Measurements from ENCODE around the gene TGIF2. TPM values are rescaled to one million over a fixed set of nuclear protein-coding genes. Genes with fewer than 3 reads are reported as not detected.
A peak's percentile ranks its signal among the peaks of the same experiment; 100 is the strongest.

The TGIF2 gene
- total and polyA plus RNA-seq, 9 of the 15 experiments (the other 6 are each of a cell fraction or from before 2014, with no cell fraction given): 6.8 to 27.8 (median 15.7) TPM

DNA sequence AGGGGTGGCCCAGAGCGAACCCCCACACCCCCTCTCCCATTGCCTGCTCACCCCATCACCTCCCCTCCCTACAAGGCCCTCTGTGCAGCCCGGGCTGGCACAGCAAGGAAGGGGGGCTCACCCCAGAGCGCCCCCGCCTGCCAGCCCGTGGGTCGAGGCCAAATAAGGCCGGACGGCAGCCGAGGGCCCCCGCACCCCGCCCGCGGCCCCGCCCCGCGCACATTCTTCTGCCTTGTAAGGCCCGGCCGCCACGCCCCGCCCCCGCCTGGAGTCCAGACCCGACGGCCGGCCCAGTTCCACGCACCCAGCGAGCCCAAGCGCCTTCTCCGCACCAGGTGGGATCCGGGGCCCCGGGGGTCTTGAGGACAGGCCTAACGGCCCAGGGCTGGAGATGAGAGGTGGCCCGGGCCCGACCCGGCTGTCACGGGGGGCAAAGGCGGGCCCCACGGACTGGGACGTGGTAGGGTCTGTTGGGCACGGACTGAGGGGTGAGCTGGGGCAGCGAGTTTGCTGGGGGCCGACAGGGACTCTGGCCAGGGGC, 32.1 kb upstream of the TGIF2 start, which contains the start of gene MYL9 (continued):
- TF ChIP-seq, protein P1, sequence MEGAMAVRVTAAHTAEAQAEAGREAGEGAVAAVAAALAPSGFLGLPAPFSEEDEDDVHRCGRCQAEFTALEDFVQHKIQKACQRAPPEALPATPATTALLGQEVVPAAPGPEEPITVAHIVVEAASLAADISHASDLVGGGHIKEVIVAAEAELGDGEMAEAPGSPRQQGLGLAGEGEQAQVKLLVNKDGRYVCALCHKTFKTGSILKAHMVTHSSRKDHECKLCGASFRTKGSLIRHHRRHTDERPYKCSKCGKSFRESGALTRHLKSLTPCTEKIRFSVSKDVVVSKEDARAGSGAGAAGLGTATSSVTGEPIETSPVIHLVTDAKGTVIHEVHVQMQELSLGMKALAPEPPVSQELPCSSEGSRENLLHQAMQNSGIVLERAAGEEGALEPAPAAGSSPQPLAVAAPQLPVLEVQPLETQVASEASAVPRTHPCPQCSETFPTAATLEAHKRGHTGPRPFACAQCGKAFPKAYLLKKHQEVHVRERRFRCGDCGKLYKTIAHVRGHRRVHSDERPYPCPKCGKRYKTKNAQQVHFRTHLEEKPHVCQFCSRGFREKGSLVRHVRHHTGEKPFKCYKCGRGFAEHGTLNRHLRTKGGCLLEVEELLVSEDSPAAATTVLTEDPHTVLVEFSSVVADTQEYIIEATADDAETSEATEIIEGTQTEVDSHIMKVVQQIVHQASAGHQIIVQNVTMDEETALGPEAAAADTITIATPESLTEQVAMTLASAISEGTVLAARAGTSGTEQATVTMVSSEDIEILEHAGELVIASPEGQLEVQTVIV (CRISPR knock-in tag; IDR thresholded peaks at IDR 0.05; ENCODE audit: borderline replicate concordance): no peak
- no peak for TF ChIP-seq HIVEP1 (CRISPR knock-in tag; IDR thresholded peaks at IDR 0.05)
- TF ChIP-seq MAZ (CRISPR knock-in tag; conservative IDR thresholded peaks at IDR 0.05 in 1 of 2, IDR thresholded peaks at IDR 0.05 in 1 of 2): peak; percentile 39 to 42; a peak in 1 of 4 replicates
- TF ChIP-seq, protein P2, sequence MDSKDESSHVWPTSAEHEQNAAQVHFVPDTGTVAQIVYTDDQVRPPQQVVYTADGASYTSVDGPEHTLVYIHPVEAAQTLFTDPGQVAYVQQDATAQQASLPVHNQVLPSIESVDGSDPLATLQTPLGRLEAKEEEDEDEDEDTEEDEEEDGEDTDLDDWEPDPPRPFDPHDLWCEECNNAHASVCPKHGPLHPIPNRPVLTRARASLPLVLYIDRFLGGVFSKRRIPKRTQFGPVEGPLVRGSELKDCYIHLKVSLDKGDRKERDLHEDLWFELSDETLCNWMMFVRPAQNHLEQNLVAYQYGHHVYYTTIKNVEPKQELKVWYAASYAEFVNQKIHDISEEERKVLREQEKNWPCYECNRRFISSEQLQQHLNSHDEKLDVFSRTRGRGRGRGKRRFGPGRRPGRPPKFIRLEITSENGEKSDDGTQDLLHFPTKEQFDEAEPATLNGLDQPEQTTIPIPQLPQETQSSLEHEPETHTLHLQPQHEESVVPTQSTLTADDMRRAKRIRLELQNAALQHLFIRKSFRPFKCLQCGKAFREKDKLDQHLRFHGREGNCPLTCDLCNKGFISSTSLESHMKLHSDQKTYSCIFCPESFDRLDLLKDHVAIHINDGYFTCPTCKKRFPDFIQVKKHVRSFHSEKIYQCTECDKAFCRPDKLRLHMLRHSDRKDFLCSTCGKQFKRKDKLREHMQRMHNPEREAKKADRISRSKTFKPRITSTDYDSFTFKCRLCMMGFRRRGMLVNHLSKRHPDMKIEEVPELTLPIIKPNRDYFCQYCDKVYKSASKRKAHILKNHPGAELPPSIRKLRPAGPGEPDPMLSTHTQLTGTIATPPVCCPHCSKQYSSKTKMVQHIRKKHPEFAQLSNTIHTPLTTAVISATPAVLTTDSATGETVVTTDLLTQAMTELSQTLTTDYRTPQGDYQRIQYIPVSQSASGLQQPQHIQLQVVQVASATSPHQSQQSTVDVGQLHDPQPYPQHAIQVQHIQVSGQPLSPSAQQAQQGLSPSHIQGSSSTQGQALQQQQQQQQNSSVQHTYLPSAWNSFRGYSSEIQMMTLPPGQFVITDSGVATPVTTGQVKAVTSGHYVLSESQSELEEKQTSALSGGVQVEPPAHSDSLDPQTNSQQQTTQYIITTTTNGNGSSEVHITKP (IDR thresholded peaks at IDR 0.05; ENCODE audit: partially characterized antibody): peak; percentile 3
- TF ChIP-seq TRIM24 (IDR thresholded peaks at IDR 0.05): no peak
- 0 out of 4 replicates have a peak, but pooled peaks of 1 of the 2 experiments have one; percentile 20 for TF ChIP-seq TEAD1 (CRISPR knock-in tag; IDR thresholded peaks at IDR 0.05)
- TF ChIP-seq, protein P3, sequence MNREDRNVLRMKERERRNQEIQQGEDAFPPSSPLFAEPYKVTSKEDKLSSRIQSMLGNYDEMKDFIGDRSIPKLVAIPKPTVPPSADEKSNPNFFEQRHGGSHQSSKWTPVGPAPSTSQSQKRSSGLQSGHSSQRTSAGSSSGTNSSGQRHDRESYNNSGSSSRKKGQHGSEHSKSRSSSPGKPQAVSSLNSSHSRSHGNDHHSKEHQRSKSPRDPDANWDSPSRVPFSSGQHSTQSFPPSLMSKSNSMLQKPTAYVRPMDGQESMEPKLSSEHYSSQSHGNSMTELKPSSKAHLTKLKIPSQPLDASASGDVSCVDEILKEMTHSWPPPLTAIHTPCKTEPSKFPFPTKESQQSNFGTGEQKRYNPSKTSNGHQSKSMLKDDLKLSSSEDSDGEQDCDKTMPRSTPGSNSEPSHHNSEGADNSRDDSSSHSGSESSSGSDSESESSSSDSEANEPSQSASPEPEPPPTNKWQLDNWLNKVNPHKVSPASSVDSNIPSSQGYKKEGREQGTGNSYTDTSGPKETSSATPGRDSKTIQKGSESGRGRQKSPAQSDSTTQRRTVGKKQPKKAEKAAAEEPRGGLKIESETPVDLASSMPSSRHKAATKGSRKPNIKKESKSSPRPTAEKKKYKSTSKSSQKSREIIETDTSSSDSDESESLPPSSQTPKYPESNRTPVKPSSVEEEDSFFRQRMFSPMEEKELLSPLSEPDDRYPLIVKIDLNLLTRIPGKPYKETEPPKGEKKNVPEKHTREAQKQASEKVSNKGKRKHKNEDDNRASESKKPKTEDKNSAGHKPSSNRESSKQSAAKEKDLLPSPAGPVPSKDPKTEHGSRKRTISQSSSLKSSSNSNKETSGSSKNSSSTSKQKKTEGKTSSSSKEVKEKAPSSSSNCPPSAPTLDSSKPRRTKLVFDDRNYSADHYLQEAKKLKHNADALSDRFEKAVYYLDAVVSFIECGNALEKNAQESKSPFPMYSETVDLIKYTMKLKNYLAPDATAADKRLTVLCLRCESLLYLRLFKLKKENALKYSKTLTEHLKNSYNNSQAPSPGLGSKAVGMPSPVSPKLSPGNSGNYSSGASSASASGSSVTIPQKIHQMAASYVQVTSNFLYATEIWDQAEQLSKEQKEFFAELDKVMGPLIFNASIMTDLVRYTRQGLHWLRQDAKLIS (CRISPR knock-in tag; IDR thresholded peaks at IDR 0.05): no peak
- TF ChIP-seq PURB (CRISPR knock-in tag; IDR thresholded peaks at IDR 0.05; ENCODE audit: low read depth): no peak
- TF ChIP-seq, protein P4, sequence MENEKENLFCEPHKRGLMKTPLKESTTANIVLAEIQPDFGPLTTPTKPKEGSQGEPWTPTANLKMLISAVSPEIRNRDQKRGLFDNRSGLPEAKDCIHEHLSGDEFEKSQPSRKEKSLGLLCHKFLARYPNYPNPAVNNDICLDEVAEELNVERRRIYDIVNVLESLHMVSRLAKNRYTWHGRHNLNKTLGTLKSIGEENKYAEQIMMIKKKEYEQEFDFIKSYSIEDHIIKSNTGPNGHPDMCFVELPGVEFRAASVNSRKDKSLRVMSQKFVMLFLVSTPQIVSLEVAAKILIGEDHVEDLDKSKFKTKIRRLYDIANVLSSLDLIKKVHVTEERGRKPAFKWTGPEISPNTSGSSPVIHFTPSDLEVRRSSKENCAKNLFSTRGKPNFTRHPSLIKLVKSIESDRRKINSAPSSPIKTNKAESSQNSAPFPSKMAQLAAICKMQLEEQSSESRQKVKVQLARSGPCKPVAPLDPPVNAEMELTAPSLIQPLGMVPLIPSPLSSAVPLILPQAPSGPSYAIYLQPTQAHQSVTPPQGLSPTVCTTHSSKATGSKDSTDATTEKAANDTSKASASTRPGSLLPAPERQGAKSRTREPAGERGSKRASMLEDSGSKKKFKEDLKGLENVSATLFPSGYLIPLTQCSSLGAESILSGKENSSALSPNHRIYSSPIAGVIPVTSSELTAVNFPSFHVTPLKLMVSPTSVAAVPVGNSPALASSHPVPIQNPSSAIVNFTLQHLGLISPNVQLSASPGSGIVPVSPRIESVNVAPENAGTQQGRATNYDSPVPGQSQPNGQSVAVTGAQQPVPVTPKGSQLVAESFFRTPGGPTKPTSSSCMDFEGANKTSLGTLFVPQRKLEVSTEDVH (IDR thresholded peaks at IDR 0.05; ENCODE audit: low read depth, partially characterized antibody): no peak
- TF ChIP-seq NCOA6 (IDR thresholded peaks at IDR 0.05): peak; percentile 87
- TF ChIP-seq SP1 (CRISPR knock-in tag; IDR thresholded peaks at IDR 0.05): 0 out of 2 replicates have a peak, but pooled peaks have one; percentile 19
- peak; percentile 30; the same call in 1 of the 2 replicates for TF ChIP-seq ZBTB7A (IDR thresholded peaks at IDR 0.05; ENCODE audit: borderline replicate concordance, control insufficient read depth, low read depth, low read length)
- TF ChIP-seq PHF8 (IDR thresholded peaks at IDR 0.05; ENCODE audit: borderline replicate concordance, low read length): peak; percentile 42; the same call in 1 of the 2 replicates

Data from K562 (cell line).